Measurements from ENCODE around the gene SMCO1. TPM values are rescaled to one million over a fixed set of nuclear protein-coding genes. Genes with fewer than 3 reads are reported as not detected.

SMCO1 gene
- total RNA-seq, 2 experiments from 2014 or later: not detected

DNA sequence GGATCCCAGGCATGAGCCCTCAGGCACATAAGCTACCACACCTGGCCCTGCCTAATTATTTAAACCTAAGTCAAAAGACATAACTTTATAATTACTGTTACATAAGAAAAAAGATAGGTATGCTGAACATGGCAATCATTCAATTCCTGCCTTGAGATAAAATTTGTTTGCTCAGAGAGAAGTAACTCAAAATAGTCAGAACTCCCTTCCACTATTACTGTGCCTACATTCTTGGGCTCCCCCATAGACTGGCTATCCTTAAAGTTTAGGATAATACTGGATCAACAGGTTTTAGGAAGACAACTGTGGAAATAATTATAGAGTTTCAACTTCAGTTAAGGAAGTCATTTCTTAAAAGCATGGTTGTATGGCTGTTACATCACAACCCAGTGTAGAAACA is 43.3 kb upstream of the SMCO1 start:
- DNase-seq: no peak
- intact Hi-C loops (cut with DNase I, micrococcal nuclease): no loop called here
- Histone ChIP-seq H3K4me3 (ENCODE audit: low read length) (no peak overlapping the region), H3K4me1 (ENCODE audit: insufficient read depth, low read length) (peaks cover 11% of the 10 kb centered on the region), H3K9me3 (ENCODE audit: control insufficient read depth in 1 of 2, insufficient read depth in 1 of 2, low read length in 2 of 2) (no peaks in the 10 kb centered on the region), H3K27me3 (ENCODE audit: control insufficient read depth in 1 of 2, insufficient read depth in 2 of 2, low read length in 2 of 2) (no peaks in the 10 kb centered on the region), H3K27ac (ENCODE audit: low read depth in 1 of 2, low read length in 2 of 2) (no peak overlapping the region), H3K36me3 (ENCODE audit: insufficient read depth, low read length) (peaks cover 26% of the 10 kb centered on the region)
- H3K36me3 Mint-ChIP-seq (ENCODE audit: low read depth): peaks cover 64% of the 10 kb centered on the region
- H3K9me3 Mint-ChIP-seq: no peaks in the 10 kb centered on the region
- H3K4me3 Mint-ChIP-seq: no peak overlapping the region
- ChIA-PET CTCF (no interaction called here), POLR2A (no interaction called here)
- ATAC-seq (ENCODE audit: poor library complexity): no peak
- peaks cover 33% of the 10 kb centered on the region for H3K4me1 Mint-ChIP-seq (ENCODE audit: low read depth)
- H3K27me3 Mint-ChIP-seq: no peaks in the 10 kb centered on the region
- no peak overlapping the region for H3K27ac Mint-ChIP-seq
- TF ChIP-seq, protein P1, sequence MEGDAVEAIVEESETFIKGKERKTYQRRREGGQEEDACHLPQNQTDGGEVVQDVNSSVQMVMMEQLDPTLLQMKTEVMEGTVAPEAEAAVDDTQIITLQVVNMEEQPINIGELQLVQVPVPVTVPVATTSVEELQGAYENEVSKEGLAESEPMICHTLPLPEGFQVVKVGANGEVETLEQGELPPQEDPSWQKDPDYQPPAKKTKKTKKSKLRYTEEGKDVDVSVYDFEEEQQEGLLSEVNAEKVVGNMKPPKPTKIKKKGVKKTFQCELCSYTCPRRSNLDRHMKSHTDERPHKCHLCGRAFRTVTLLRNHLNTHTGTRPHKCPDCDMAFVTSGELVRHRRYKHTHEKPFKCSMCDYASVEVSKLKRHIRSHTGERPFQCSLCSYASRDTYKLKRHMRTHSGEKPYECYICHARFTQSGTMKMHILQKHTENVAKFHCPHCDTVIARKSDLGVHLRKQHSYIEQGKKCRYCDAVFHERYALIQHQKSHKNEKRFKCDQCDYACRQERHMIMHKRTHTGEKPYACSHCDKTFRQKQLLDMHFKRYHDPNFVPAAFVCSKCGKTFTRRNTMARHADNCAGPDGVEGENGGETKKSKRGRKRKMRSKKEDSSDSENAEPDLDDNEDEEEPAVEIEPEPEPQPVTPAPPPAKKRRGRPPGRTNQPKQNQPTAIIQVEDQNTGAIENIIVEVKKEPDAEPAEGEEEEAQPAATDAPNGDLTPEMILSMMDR (IDR thresholded peaks at IDR 0.05): no peak

DNA sequence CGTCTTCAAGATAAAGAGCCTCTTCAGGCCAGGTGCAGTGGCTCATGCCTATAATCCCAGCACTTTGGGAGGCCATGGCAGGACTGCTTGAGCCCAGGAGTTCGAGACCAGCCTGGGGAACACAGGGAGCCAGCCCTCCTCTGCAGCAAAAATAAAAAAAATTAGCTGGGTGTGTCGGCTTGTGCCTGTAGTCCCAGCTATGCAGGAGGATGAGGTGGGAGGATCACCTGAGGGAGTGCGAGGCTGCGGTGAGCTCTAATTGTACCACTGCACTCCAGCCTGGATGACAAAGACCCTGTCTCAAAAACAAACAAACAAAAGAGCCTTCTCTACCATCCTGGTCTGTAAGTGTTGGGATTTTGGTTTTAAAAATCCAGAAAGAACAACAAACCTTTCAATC is 42.1 kb upstream of the SMCO1 start:
- POLR2A ChIA-PET: interaction anchor here (1.3 kb wide), 1 partner anchor 12 kb away, joined by 6 read pairs; the partner anchor contains the start of genes FBXO45 and WDR53
- H3K9me3 ChIP-seq (ENCODE audit: control insufficient read depth in 1 of 2, insufficient read depth in 1 of 2, low read length in 2 of 2): no peaks in the 10 kb centered on the region
- Mint-ChIP-seq H3K27ac (no peak overlapping the region), H3K4me3 (no peak overlapping the region), H3K9me3 (no peaks in the 10 kb centered on the region), H3K27me3 (no peaks in the 10 kb centered on the region), H3K36me3 (ENCODE audit: low read depth) (peaks cover 59% of the 10 kb centered on the region), H3K4me1 (ENCODE audit: low read depth) (peaks cover 24% of the 10 kb centered on the region)
- H3K36me3 ChIP-seq (ENCODE audit: insufficient read depth, low read length): peaks cover 31% of the 10 kb centered on the region
- TF ChIP-seq, protein P1 (IDR thresholded peaks at IDR 0.05): no peak
- peaks cover 2% of the 10 kb centered on the region for H3K4me1 ChIP-seq (ENCODE audit: insufficient read depth, low read length)
- no peak overlapping the region for H3K4me3 ChIP-seq (ENCODE audit: low read length)
- CTCF ChIA-PET: no interaction called here
- H3K27me3 ChIP-seq (ENCODE audit: control insufficient read depth in 1 of 2, insufficient read depth in 2 of 2, low read length in 2 of 2): no peaks in the 10 kb centered on the region
- no peak for ATAC-seq (ENCODE audit: poor library complexity)
- intact Hi-C loops (cut with DNase I, micrococcal nuclease): no loop called here
- DNase-seq: no peak
- H3K27ac ChIP-seq (ENCODE audit: low read depth in 1 of 2, low read length in 2 of 2): no peak overlapping the region

DNA sequence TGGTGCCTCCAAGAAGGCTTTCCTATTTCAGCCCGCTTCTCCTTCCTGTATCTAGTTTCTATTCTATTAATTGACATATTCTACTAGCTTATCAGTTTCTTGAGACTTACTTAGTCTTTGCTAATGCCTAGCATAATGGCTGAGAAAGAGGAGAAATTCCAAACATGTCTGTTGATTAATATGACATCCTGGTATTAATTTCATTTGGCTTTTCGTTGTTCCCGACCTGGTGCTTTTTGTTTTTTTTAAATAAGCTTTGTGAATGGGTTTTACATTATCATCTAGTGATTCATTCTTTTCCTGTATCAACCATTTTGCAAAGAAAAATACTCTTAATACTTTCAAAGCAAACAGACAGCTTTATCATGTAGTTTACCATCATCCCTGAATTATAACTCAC is 40.1 kb upstream of the SMCO1 start:
- TF ChIP-seq, protein P1 (IDR thresholded peaks at IDR 0.05): no peak
- H3K4me3 Mint-ChIP-seq: no peak overlapping the region
- Histone ChIP-seq H3K27me3 (ENCODE audit: control insufficient read depth in 1 of 2, insufficient read depth in 2 of 2, low read length in 2 of 2) (no peaks in the 10 kb centered on the region), H3K4me1 (ENCODE audit: insufficient read depth, low read length) (peaks cover 2% of the 10 kb centered on the region), H3K9me3 (ENCODE audit: control insufficient read depth in 1 of 2, insufficient read depth in 1 of 2, low read length in 2 of 2) (no peaks in the 10 kb centered on the region), H3K36me3 (ENCODE audit: insufficient read depth, low read length) (peaks cover 22% of the 10 kb centered on the region), H3K4me3 (ENCODE audit: low read length) (no peak overlapping the region), H3K27ac (ENCODE audit: low read depth in 1 of 2, low read length in 2 of 2) (no peak overlapping the region)
- POLR2A ChIA-PET: interaction anchor here (0.9 to 1.2 kb wide), 2 partner anchors 13 to 27 kb away, joined by 3 to 5 read pairs; partner anchors contain the start of genes FBXO45 and WDR53
- H3K4me1 Mint-ChIP-seq (ENCODE audit: low read depth): peaks cover 20% of the 10 kb centered on the region
- intact Hi-C loops (cut with DNase I, micrococcal nuclease): no loop called here
- CTCF ChIA-PET: interaction anchor here (0.6 kb wide), 1 partner anchor 420 kb away, joined by 3 read pairs; no protein-coding TSS in a partner anchor
- ATAC-seq (ENCODE audit: poor library complexity) (no peak), DNase-seq (no peak)
- H3K36me3 Mint-ChIP-seq (ENCODE audit: low read depth): peaks cover 49% of the 10 kb centered on the region
- no peak overlapping the region for H3K27ac Mint-ChIP-seq
- H3K27me3 Mint-ChIP-seq: no peaks in the 10 kb centered on the region
- H3K9me3 Mint-ChIP-seq: peaks cover under 1% of the 10 kb centered on the region
